NCI-H2227 treated with DMSO at 0.1 percent for 48 hours (cell line): ENCODE results near the gene USP49.
"Not testable (repeated sequence)": the region's sequence is repeated elsewhere in the genome, so short reads cannot be mapped to it uniquely, and the experiment has no call there.

Experiments used
- DNase-seq: peaks from one replicate; lab custom pipeline; 2025; lab: John Stamatoyannopoulos, UW

USP49 gene

GRCh38 chr6:41895300-41896233 lies at the start of gene USP49:
Gene USP49 (minus strand): TSS chr6:41895375. CDS start chr6:41806983, 88,392 bp downstream.
- DNase-seq, result peak; percentile 86

- DNase-seq, result no peak
Measured at GRCh38 chr6:41943456-41943855, 48.3 kb upstream of the USP49 start.

- DNase-seq, result not testable (repeated sequence)
Measured at GRCh38 chr6:41942882-41943281, 47.7 kb upstream of the USP49 start.

DNA sequence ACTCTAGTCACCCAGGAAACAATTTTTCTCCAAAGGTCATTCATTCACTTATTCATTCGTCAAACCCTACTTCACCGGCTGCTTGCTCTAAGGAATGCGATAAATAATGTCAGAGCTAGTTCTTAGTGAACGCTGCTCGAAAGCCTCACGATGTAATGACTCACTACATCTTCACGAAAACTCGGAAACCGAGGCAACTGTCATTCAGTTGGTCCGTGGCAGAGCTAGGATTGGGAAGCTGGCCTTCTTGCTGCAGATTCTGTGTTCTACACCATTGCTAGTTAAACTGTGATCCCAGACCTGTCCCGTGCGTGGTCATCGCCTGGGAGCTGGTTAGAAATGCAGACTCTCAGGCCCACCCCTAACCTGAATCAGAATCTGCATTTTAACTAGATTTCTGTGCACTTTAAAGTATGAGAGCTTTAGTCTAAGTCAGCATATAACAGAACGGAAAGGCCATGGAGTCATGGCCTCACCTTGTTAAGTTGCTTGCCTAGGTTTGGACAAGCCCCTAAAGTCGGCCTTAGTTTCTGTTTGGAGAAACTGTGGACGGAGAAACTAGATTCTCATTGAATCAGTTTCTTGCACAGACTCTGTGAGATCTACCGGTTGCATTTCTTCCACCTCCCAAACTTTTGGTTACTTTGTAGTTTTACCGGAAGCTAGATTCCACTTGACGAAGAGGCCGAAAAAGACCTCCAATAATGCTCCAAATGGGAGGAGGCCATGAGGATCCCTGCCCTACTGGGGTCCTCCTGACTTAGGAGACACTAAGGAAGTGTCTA lies 47.1 kb upstream of the USP49 start:
- no peak for DNase-seq

GRCh38 chr6:41941280-41942066 lies 46.3 kb upstream of the USP49 start, which contains the start of gene CCND3:
Gene CCND3 (minus strand): TSS chr6:41941808. CDS start chr6:41941649, 159 bp downstream.
- peak; percentile 76 for DNase-seq

- DNase-seq, result no peak
Measured at GRCh38 chr6:41940759-41941279, 45.6 kb upstream of the USP49 start.

- DNase-seq, result no peak
Measured at GRCh38 chr6:41939848-41940758, 44.9 kb upstream of the USP49 start.

DNA sequence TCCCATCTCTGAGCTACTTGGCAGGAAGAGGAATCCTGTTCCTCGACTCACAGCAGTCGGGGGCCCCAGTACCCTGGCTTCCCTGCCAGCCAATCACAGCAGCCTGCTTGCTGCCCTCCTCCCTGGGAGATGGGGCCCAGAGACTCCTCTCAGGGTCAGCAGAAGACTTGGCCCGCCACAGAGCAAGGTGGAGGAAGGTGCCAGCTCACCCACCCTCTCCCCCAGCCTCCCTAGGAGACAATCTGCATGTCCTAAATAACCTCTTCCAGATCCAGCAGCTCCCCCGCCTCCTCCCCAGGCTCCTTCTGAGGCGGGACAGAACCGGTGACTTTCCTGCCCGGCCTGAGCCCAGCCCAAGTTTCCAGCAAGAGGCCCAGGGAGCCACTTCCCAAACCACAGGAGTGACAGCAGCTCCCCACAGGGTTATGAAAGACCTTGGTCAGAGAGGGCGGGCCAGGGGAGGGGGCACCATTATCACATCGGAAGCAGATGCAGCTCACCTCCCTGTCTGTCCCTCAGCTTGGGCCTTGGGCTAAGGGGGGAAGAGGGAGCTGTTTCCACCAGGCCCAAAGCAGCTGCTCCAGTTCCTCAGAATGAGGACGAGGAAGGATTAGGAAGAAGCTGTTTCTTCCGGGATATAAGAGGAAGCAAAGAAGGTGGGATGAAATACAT lies 44.1 kb upstream of the USP49 start:
- DNase-seq, result no peak

- no peak for DNase-seq
Measured at GRCh38 chr6:41938590-41939175, 43.5 kb upstream of the USP49 start.

DNA sequence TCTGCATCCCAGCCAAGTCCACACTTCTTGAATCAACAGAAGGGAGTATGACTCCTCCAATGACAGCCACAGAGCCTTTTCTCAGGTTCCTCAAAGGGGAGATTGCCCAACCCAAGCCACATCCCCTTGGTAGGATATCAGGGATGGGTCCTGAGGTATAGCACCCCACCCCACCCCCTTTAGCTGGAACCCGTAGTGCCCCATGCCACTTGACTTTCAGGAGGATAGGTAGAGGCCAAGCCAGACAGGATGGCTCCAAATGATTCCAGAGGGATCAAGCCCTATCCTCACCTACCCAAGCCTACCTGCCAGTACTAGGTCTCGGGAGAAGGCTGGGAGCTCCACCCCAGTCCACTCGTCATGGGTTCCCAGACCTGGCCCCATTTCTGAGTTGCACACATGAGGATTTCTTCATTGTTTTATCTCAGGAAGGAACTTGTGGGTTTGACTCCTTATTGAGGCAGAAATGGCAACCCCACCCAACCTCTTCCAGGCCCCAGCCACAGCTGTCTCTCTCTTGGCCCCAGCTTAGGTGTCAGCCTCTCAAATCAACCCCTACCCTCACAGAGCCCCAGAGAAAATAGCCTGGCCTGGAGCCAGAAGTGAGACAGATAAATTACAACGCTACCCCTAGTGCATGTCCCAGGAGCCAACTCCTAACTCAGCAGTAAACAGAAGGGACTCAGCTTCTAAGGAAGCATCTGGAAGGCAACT lies 42.8 kb upstream of the USP49 start:
- DNase-seq, result no peak

- DNase-seq, result no peak
Measured at GRCh38 chr6:41937472-41937860, 42.3 kb upstream of the USP49 start.

GRCh38 chr6:41936073-41936837 lies 41.1 kb upstream of the USP49 start:
- DNase-seq, result peak; percentile 24

- DNase-seq, result no peak
Measured at GRCh38 chr6:41935685-41936072, 40.5 kb upstream of the USP49 start.

DNA sequence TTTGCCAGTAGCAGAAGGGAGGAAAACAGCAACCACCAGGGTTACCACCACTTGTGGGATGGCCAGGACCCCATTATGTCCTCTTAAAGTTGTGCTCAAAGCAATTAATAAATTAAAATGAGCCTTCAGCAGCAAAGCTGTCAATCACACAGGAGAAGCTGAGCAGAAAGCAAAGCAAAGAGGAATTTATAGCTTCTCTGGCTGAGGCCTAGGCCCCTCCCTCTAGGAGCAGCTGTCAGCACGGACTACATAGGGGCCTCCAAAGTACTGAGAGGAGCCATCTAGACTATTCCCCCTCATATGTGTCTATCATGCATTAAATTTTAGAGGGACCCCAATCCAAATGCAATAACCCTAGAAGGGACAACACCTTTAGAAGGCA lies 40.0 kb upstream of the USP49 start:
- DNase-seq, result no peak

DNA sequence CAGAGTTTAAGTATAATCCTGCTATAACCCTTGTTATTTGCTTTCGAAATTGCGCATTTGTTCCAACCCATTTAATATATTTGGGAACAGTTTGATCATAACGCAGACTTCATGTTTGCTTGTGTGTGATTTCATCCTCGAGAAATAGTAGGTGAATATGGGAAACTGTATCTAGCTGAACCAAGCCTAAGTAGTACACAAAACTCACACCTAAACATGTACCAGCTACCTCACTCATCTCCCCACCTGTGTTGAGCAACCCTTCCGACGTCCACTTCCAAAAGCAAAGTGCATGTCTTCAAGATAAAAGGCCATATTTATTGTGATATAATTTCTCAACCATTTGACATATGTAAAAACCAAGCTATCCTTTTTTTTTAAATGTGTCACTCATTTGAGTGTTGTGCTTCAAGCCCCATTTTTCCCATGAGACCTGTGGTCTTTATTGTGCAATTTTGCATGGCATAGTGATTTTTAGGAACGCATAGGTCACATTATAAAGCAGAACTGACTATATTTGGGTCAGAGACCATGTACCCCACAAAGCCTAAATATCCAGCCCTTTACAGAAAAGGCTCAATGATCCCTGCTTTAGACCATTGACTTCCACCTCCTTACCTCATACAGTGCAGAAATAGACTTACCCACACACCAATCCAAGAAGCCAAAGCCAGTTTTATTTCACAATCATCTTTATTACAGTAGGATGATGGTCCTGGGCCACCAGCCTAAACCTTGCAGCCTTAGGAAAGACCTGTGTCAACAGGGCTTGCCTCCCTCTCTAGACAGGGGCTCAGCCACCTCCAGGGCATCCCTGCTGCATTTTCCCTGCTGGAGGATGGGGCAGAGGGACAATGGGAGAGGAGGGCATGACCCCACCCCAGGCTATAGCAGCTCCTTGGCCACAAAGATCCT lies 39.4 kb upstream of the USP49 start:
- DNase-seq, result no peak

DNA sequence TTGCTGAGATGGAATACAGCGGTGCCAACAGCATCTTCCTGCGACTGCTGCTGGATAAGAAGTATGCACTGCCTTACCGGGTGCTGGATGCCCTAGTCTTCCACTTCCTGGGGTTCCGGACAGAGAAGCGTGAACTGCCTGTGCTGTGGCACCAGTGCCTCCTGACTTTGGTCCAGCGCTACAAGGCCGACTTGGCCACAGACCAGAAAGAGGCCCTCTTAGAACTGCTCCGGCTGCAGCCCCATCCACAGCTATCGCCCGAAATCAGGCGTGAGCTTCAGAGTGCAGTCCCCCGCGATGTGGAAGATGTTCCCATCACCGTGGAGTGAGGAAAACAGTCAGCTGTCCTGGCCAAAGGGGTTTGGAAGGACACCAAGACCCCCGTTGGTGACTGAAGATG lies 37.2 kb upstream of the USP49 start:
- DNase-seq, result no peak

DNA sequence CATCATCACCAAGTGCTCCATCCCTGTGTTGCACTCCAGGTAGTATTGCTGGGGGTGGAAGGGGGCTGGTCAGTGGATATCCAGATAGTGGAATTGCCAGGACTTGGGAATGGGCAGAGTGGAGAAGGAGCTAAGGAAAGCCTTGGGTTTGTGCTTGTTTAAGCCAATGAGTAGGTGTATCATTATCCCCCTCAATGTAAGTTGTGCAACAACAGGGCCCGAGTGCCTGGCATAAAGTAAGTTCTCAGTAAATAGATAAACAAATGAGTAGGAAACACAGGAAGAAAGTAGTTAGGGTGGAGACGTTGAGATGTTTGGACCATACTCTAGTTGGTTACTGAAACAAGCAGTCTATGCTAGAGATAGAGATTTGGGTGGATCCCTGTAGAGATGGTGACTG lies 36.6 kb upstream of the USP49 start:
- DNase-seq, result no peak
